ENCODE data around the gene PDE8B.

PDE8B gene

GRCh38 chr5:77232574-77233358, 22.3 kb downstream of the PDE8B start:
- DNase-seq: no peak

- no peak for DNase-seq
Measured at GRCh38 chr5:77235846-77236721, 25.6 kb downstream of the PDE8B start.

- DNase-seq: no peak
Measured at GRCh38 chr5:77239126-77239741, 28.8 kb downstream of the PDE8B start.

- DNase-seq: no peak
Measured at GRCh38 chr5:77241444-77241843, 31.0 kb downstream of the PDE8B start.

- DNase-seq: no peak
Measured at GRCh38 chr5:77249475-77249874, 39.0 kb downstream of the PDE8B start.

GRCh38 chr5:77250021-77250420, 39.5 kb downstream of the PDE8B start:
- no peak for DNase-seq

- DNase-seq: no peak
Measured at GRCh38 chr5:77251921-77252320, 41.4 kb downstream of the PDE8B start.

GRCh38 chr5:77255617-77256016, 45.1 kb downstream of the PDE8B start:
- no peak for DNase-seq

GRCh38 chr5:77256406-77256805, 45.9 kb downstream of the PDE8B start:
- no peak for DNase-seq

GRCh38 chr5:77258652-77259051, 48.2 kb downstream of the PDE8B start:
- DNase-seq: no peak

- no peak for DNase-seq
Measured at GRCh38 chr5:77259476-77259875, 49.0 kb downstream of the PDE8B start.

- DNase-seq: no peak
Measured at GRCh38 chr5:77262697-77263096, 52.2 kb downstream of the PDE8B start.

GRCh38 chr5:77266291-77266690, 55.8 kb downstream of the PDE8B start:
- no peak for DNase-seq

GRCh38 chr5:77267496-77267895, 57.0 kb downstream of the PDE8B start:
- no peak for DNase-seq

- no peak for DNase-seq
Measured at GRCh38 chr5:77272206-77272605, 61.7 kb downstream of the PDE8B start.

- no peak for DNase-seq
Measured at GRCh38 chr5:77277759-77278158, 67.3 kb downstream of the PDE8B start.

GRCh38 chr5:77280036-77280435, 69.6 kb downstream of the PDE8B start:
- no peak for DNase-seq

- DNase-seq: no peak
Measured at GRCh38 chr5:77281969-77282336, 71.5 kb downstream of the PDE8B start.

- no peak for DNase-seq
Measured at GRCh38 chr5:77282337-77283027, 72.0 kb downstream of the PDE8B start.

GRCh38 chr5:77285251-77285841, 74.9 kb downstream of the PDE8B start:
- peak in 1 of 2 donors; percentile 30 for DNase-seq

- DNase-seq: no peak
Measured at GRCh38 chr5:77292026-77292757, 81.7 kb downstream of the PDE8B start.

GRCh38 chr5:77294185-77294584, 83.7 kb downstream of the PDE8B start:
- peak; percentile 6 to 39 for DNase-seq

All from bone marrow (tissue), 2 donors.